ENCODE data around the gene UNC5C.
A peak's percentile ranks its signal among the peaks of the same experiment; 100 is the strongest.

Gene UNC5C

DNA sequence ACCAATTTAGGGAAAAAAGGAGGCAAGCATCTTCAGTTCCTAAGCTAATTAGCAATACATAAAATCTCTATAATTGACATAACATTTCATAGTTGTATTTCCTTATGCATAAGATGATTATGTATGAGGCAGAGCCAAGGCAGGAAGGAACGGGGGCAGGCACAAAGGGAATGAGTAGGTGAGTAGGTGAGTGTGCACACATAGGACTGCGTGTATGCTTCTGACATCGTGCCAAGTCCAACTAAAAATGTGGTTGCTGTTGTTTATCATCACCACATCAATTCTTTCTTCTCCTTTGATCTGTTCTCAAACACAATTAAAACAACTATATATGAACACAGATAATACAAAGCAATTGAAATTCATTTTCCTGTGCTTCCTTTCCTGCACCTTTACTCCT, 131.2 kb downstream of the UNC5C start:
- intact Hi-C loops (cut with DNase I): no loop called here
- DNase-seq: no peak

DNA sequence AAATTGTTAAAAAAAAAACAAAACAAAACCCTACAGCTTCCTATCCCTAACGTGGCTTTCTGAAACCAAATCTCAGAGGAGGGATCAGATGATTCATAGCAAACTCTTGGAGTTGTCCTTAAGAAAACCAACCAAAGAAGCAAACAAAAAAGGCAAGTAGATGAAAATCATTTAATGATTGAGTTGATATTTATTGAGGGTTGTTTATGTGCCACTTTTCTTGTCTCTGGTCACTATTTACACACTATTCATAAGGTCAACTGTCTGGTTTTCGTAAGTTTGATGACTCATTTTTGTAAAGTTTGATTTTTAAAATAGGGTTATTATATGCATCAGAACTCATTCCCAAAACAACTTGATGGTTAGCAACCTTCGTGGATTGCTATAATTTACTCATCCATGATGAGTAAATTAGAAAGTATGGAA, 133.4 kb downstream of the UNC5C start:
- no peak for DNase-seq
- intact Hi-C loops (cut with DNase I): no loop called here

DNA sequence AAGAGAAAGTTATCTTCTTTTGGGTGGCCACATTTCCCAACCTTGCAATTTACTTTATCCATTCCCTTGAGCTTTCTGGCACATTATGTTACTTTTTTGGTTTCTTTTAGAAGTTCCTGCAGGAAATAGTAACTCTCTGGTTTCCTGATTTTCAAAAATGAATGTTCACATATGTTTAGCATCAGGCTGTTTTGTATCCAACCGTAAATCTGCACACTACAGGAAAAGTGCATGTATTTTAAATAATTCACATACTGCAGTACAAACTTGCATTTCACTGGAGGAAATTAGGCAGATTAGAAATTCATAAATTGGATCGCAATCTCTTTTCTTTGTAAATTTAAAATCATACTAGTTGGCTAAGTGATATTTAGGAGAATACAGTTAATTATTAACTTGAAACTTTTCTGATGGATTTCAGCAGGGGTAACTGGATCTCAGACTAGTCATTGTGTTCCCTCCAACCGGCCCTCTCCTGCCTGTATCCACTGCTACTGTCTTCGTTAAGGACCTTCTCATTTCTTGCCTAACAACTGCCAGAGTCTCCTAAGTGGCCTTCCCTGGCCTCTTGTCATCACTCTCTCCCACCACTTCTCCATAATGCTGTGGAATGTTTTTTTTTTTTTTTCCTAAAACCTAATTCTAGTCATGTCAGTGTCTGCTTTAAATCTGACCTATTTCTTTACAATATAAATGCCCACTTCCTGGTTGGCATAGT, 137.2 kb downstream of the UNC5C start:
- intact Hi-C loops (cut with DNase I): no loop called here
- DNase-seq: no peak

DNA sequence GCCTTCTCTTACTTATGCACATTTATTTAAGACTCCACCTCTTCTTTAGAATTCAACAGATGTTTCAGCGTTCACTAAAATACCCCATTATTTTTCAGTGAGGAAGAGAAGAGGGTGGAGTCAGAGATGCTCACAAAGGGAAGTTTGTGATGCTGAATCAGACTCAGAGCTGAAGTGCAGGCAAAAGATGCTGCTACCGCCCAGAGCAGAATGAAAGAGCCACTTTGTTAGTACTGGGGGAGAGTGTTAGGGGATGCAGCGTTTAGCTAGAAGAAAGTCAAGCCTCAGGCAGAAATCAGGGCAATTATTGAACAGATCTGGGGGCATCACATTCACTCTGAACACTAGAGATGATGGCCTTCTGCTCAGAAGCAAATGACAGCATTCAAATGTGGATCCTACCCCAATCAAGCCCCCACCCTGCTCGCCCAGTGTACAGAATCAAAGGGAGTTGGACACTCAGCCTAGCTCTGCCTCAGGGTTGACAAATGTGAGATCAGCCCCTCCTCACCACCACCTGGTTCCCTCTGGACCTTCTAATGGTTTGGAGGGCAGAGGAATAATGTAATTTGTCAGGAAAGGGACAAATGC, 138.3 kb downstream of the UNC5C start:
- intact Hi-C loops (cut with DNase I): no loop called here

GRCh38 chr4:95409750-95410149, 139.0 kb downstream of the UNC5C start:
- intact Hi-C loops (cut with DNase I): no loop called here
- DNase-seq: peak in 4 of 10 donors; percentile 10 to 78 (median 34)

More for the DNA sequence above, 138.3 kb downstream of the UNC5C start:
- peak in 4 of 10 donors; percentile 26 to 83 (median 52) for DNase-seq

DNA sequence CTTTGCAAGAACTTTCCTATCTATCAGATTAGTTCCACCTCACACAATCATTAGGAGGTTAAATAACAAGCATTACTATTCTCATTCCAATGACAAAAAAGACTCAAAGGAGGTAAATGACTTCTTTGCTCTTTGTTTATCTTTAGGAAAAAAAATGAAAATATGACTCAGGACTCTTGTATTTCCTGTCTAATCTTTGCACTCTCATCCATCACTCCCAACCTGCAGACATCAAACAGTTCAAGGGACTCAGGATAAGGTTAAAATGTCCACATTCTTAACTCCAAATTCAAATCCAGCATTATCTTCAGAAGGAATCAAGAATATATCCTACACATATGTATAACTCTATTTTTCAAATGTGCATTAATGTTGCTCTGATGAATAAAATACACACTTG, 139.6 kb downstream of the UNC5C start:
- no peak for DNase-seq
- intact Hi-C loops (cut with DNase I): no loop called here

GRCh38 chr4:95402299-95402698, 146.5 kb downstream of the UNC5C start:
- no peak for DNase-seq
- intact Hi-C loops (cut with DNase I): no loop called here

DNA sequence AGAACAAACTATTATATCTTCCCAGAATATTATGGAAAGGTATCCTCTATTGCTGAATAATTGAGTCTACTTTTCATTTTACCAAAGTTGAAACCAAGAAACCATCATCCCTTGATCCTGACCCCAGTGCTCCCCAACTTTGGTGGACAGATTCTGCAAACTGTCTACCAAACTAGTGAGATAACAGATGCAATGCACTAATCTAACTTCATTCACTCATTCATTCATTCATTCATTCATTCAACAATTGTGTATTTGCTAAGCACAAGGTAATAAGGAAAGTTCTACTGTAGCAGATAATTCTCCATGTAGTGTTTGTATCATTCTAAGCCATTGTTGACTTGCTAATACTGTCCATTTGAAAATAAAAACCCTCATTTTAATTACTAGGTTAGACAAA, 150.6 kb downstream of the UNC5C start:
- DNase-seq: no peak
- intact Hi-C loops (cut with DNase I): no loop called here

DNA sequence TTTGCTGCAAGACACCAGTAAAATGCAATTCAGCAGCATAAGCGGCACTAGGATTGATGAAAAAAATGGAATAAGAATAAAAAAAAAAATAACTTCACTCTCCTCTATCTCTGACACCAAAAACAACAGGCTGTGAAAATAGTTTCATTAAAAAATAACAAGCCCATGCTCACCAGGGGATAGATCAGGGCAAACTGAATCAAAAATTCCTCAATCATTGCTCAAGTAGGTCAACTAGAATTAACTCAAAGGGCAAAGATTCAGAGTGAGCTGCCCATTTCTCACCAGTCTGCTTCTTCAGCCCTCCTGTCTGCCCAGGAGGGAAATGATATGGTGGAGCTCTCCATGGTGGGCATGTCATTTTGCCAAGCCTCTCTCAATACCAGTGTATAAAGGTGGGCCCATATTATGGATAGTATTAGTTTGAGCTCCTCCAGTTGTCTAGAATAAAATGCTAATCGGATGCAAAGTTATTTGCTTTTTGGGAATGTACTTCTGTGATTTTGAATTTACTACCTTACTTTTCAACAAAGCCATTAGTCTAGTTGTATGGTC, 153.9 kb downstream of the UNC5C start:
- intact Hi-C loops (cut with DNase I): no loop called here

DNA sequence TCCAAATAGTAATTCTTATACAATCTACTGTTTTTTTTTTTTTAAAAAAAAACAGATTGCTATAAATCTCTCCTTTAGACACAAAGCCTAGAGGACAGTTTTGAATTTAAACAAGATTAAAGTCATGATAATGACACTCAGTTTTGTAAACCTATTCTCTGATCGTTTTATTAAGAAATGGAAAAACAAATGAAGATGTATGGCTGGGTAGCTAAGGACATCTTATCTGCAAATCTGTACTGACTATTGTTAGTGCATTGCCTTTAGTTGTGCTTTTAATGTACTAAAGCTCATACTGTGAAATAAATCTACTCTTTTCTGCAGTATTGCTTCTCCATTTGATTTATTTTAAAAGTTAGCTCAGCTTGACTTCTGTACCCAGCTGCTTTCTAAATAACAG, 155.0 kb downstream of the UNC5C start:
- intact Hi-C loops (cut with DNase I): no loop called here
- DNase-seq: no peak

More for the DNA sequence above, 153.9 kb downstream of the UNC5C start:
- DNase-seq: no peak

- no peak for DNase-seq
- intact Hi-C loops (cut with DNase I): no loop called here
These were observed 159.9 kb downstream of the UNC5C start for GRCh38 chr4:95388911-95389310.

DNA sequence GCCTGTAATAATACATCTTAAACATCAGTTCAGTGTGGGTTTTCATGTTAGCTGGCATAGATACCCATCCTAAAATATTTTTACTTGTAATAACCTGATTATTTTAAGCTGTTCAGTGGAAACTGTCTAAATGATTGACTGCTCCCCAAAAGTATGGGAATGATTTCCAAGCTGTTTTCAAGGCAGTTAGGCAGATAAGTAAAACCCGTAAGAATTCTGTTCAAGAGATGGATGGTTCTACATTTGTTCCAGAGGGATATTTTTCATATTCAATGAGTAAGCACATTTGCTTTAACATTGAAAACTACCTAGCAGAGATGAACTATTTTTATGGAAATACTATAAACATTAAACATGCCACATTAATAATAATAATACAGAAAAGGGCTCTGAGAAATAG, 161.1 kb downstream of the UNC5C start:
- intact Hi-C loops (cut with DNase I): no loop called here
- no peak for DNase-seq

GRCh38 chr4:95386410-95386809, 162.4 kb downstream of the UNC5C start:
- intact Hi-C loops (cut with DNase I): no loop called here
- DNase-seq: no peak

DNA sequence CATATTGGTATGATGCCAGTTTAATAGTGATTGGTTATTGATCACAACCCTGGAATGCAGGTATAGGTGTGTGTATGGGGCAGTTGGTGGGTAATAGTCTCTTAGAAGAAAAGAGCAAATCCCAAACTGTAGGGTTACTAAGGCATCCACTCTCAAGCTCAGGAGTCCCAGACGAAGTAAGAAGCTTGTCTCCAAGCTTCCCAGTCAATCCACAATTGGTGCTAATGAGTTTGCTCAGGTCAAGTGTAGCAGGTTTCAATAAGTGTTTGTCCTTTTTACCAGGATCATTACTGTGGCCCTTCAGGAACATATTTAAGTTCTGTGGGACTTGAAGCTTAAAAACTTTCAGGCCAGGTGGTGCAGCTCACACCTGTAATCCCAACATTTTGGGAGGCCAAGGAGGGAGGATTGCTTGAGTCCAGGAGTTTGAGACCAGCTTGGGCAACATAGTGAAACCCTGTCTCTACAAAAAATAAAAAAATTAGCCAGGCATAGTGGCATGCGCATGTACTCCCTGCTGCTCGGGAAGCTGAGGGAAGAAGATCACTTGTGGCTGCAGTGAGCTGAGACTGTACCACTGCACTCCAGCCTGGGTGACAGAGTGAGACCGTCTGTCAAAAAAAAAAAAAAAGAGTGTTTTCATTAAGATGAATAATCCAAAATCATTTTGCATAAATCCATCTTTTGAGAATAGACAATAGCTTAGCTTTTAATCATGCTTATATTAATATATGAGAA, 166.8 kb downstream of the UNC5C start:
- intact Hi-C loops (cut with DNase I): no loop called here
- DNase-seq: no peak

- intact Hi-C loops (cut with DNase I): no loop called here
- DNase-seq: no peak
These were observed 169.1 kb downstream of the UNC5C start for GRCh38 chr4:95379633-95380032.

DNA sequence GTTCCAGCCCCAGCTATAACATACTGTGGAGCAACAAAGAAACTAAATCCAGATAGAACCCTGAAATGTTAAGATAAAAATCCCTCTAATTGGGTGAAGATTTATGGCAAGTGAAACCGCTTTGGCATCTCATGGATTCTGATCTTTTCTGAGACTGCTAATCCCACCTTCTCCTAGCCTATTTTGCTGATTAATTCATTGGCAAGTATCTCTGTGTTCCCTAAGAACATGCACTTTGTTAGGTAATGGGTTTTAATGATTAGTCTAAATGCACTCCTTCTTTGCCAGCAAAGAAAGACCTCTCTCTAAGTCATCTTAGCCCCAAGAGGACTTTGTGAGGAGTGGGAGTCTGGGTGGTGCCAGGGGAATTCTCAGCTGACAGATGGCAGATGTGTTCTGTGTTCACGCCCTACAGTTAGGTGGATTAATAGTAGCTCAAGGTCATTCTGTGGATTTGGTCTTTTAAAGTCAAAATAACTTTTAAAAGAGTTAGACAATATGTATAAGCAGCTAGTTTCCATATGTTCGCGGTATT, 171.3 kb downstream of the UNC5C start:
- intact Hi-C loops (cut with DNase I): no loop called here
- DNase-seq: no peak

- intact Hi-C loops (cut with DNase I): no loop called here
These were observed 177.1 kb downstream of the UNC5C start for GRCh38 chr4:95371476-95372224.

GRCh38 chr4:95367824-95368223, 180.9 kb downstream of the UNC5C start:
- intact Hi-C loops (cut with DNase I): loop anchor here (10.0 kb wide), 1 partner anchor 177 kb away; the partner anchor contains the start of gene UNC5C
- DNase-seq: no peak

More at GRCh38 chr4:95371476-95372224, 177.1 kb downstream of the UNC5C start:
- no peak for DNase-seq

- intact Hi-C loops (cut with DNase I): loop anchor here (10.0 kb wide), 1 partner anchor 181 kb away; the partner anchor contains the start of gene UNC5C
- DNase-seq: no peak
These were observed 184.8 kb downstream of the UNC5C start for GRCh38 chr4:95363966-95364365.

GRCh38 chr4:95363559-95363925, 185.2 kb downstream of the UNC5C start:
- intact Hi-C loops (cut with DNase I): loop anchor here (10.0 kb wide), 1 partner anchor 181 kb away; the partner anchor contains the start of gene UNC5C
- no peak for DNase-seq

Data from posterior cingulate gyrus (tissue), 11 donors.